ENCODE measurements around the gene POMC. TPM values are rescaled to one million over a fixed set of nuclear protein-coding genes. Genes with fewer than 3 reads are reported as not detected.
A peak's percentile ranks its signal among the peaks of the same experiment; 100 is the strongest.

POMC gene
- total and polyA plus RNA-seq, 4 experiments from 2014 or later = 3.1 to 5.5 (median 3.9) TPM

- H3K36me3 Mint-ChIP-seq = no peaks in the 10 kb centered on the region
- H3K36me3 ChIP-seq (ENCODE audit: insufficient read depth, low read length) = no peaks in the 10 kb centered on the region
- intact Hi-C loops (cut with micrococcal nuclease) = no loop called here
- no peak overlapping the region for H3K4me3 Mint-ChIP-seq
- H3K27me3 Mint-ChIP-seq = no peaks in the 10 kb centered on the region
- CTCF ChIA-PET (ENCODE audit: partially characterized antibody) = interaction anchor here (1.0 to 1.5 kb wide), 3 partner anchors 10 to 155 kb away, joined by 3 to 4 read pairs (median 4); no protein-coding TSS in a partner anchor
- no peak overlapping the region for H3K27ac Mint-ChIP-seq
- H3K4me1 ChIP-seq (ENCODE audit: insufficient read depth, low read length) = peaks cover 25% of the 10 kb centered on the region
- H3K27ac ChIP-seq (ENCODE audit: low read depth, low read length) = no peak overlapping the region
- POLR2A ChIA-PET (ENCODE audit: partially characterized antibody) = interaction anchor here (1.1 kb wide), 1 partner anchor 9 kb away, joined by 3 read pairs; no protein-coding TSS in a partner anchor
- H3K27me3 ChIP-seq (ENCODE audit: insufficient read depth, low read length) = no peaks in the 10 kb centered on the region
- H3K4me1 Mint-ChIP-seq = peaks cover 15 to 37% (median 27%) of the 10 kb centered on the region in 4 donors
- no peak overlapping the region for H3K4me3 ChIP-seq (ENCODE audit: low read length in 2 of 2)
- no peaks in the 10 kb centered on the region for H3K9me3 ChIP-seq (ENCODE audit: control insufficient read depth in 1 of 2, low read length in 2 of 2)
- no peaks in the 10 kb centered on the region for H3K9me3 Mint-ChIP-seq
- no peak for DNase-seq
Observed at GRCh38 chr2:25207078-25207545, 38.7 kb upstream of the POMC start.

GRCh38 chr2:25204190-25204838 is 35.9 kb upstream of the POMC start:
- Mint-ChIP-seq H3K27me3 (no peaks in the 10 kb centered on the region), H3K9me3 (no peaks in the 10 kb centered on the region), H3K27ac (no peak overlapping the region), H3K36me3 (no peaks in the 10 kb centered on the region), H3K4me1 (peaks cover 2 to 20% (median 11%) of the 10 kb centered on the region in 4 donors), H3K4me3 (no peak overlapping the region)
- Histone ChIP-seq H3K4me3 (ENCODE audit: low read length in 2 of 2) (no peak overlapping the region), H3K27ac (ENCODE audit: low read depth, low read length) (no peak overlapping the region), H3K9me3 (ENCODE audit: control insufficient read depth in 1 of 2, low read length in 2 of 2) (no peaks in the 10 kb centered on the region), H3K27me3 (ENCODE audit: insufficient read depth, low read length) (no peaks in the 10 kb centered on the region), H3K4me1 (ENCODE audit: insufficient read depth, low read length) (peaks cover 9% of the 10 kb centered on the region), H3K36me3 (ENCODE audit: insufficient read depth, low read length) (no peaks in the 10 kb centered on the region)
- CTCF ChIA-PET (ENCODE audit: partially characterized antibody) = no interaction called here
- intact Hi-C loops (cut with micrococcal nuclease) = no loop called here
- POLR2A ChIA-PET (ENCODE audit: partially characterized antibody) = no interaction called here
- no peak for DNase-seq

- DNase-seq = no peak
- Histone ChIP-seq H3K36me3 (ENCODE audit: insufficient read depth, low read length) (no peaks in the 10 kb centered on the region), H3K4me1 (ENCODE audit: insufficient read depth, low read length) (peaks cover 9% of the 10 kb centered on the region), H3K27me3 (ENCODE audit: insufficient read depth, low read length) (no peaks in the 10 kb centered on the region), H3K4me3 (ENCODE audit: low read length in 2 of 2) (no peak overlapping the region), H3K9me3 (ENCODE audit: control insufficient read depth in 1 of 2, low read length in 2 of 2) (no peaks in the 10 kb centered on the region), H3K27ac (ENCODE audit: low read depth, low read length) (no peak overlapping the region)
- POLR2A ChIA-PET (ENCODE audit: partially characterized antibody) = no interaction called here
- Mint-ChIP-seq H3K36me3 (no peaks in the 10 kb centered on the region), H3K27ac (no peak overlapping the region), H3K4me3 (peak overlapping the region in 2 of 8 donors; percentile 7 to 38), H3K27me3 (peaks cover 0 to 2% of the 10 kb centered on the region in 2 donors), H3K4me1 (peaks cover 2 to 16% (median 8%) of the 10 kb centered on the region in 4 donors), H3K9me3 (no peaks in the 10 kb centered on the region)
- intact Hi-C loops (cut with micrococcal nuclease) = no loop called here
- CTCF ChIA-PET (ENCODE audit: partially characterized antibody) = interaction anchor here (0.6 kb wide), 1 partner anchor 34 kb away, joined by 3 read pairs; no protein-coding TSS in a partner anchor
Observed at GRCh38 chr2:25202275-25202674, 33.9 kb upstream of the POMC start.

GRCh38 chr2:25201794-25202193 is 33.4 kb upstream of the POMC start:
- Mint-ChIP-seq H3K27ac (no peak overlapping the region), H3K36me3 (no peaks in the 10 kb centered on the region), H3K27me3 (peaks cover 0 to 2% of the 10 kb centered on the region in 2 donors), H3K9me3 (no peaks in the 10 kb centered on the region), H3K4me1 (peaks cover 2 to 16% (median 8%) of the 10 kb centered on the region in 4 donors), H3K4me3 (no peak overlapping the region)
- no peaks in the 10 kb centered on the region for H3K27me3 ChIP-seq (ENCODE audit: insufficient read depth, low read length)
- H3K36me3 ChIP-seq (ENCODE audit: insufficient read depth, low read length) = no peaks in the 10 kb centered on the region
- CTCF ChIA-PET (ENCODE audit: partially characterized antibody) = no interaction called here
- POLR2A ChIA-PET (ENCODE audit: partially characterized antibody) = no interaction called here
- H3K27ac ChIP-seq (ENCODE audit: low read depth, low read length) = no peak overlapping the region
- H3K9me3 ChIP-seq (ENCODE audit: control insufficient read depth in 1 of 2, low read length in 2 of 2) = no peaks in the 10 kb centered on the region
- peaks cover 9% of the 10 kb centered on the region for H3K4me1 ChIP-seq (ENCODE audit: insufficient read depth, low read length)
- H3K4me3 ChIP-seq (ENCODE audit: low read length in 2 of 2) = no peak overlapping the region
- intact Hi-C loops (cut with micrococcal nuclease) = no loop called here
- DNase-seq = no peak

GRCh38 chr2:25201265-25201664 is 32.9 kb upstream of the POMC start:
- no peak overlapping the region for H3K4me3 ChIP-seq (ENCODE audit: low read length in 2 of 2)
- H3K36me3 ChIP-seq (ENCODE audit: insufficient read depth, low read length) = no peaks in the 10 kb centered on the region
- H3K27me3 ChIP-seq (ENCODE audit: insufficient read depth, low read length) = no peaks in the 10 kb centered on the region
- CTCF ChIA-PET (ENCODE audit: partially characterized antibody) = no interaction called here
- H3K36me3 Mint-ChIP-seq = no peaks in the 10 kb centered on the region
- no peak overlapping the region for H3K4me3 Mint-ChIP-seq
- peaks cover 0 to 3% of the 10 kb centered on the region in 2 donors for H3K27me3 Mint-ChIP-seq
- peaks cover 9% of the 10 kb centered on the region for H3K4me1 ChIP-seq (ENCODE audit: insufficient read depth, low read length)
- intact Hi-C loops (cut with micrococcal nuclease) = no loop called here
- DNase-seq = no peak
- H3K9me3 ChIP-seq (ENCODE audit: control insufficient read depth in 1 of 2, low read length in 2 of 2) = no peaks in the 10 kb centered on the region
- peaks cover 2 to 19% (median 8%) of the 10 kb centered on the region in 4 donors for H3K4me1 Mint-ChIP-seq
- H3K9me3 Mint-ChIP-seq = no peaks in the 10 kb centered on the region
- peak overlapping the region in 1 of 7 donors; percentile 37 for H3K27ac Mint-ChIP-seq
- H3K27ac ChIP-seq (ENCODE audit: low read depth, low read length) = no peak overlapping the region
- POLR2A ChIA-PET (ENCODE audit: partially characterized antibody) = no interaction called here

GRCh38 chr2:25198576-25198975 is 30.2 kb upstream of the POMC start:
- Histone ChIP-seq H3K27me3 (ENCODE audit: insufficient read depth, low read length) (no peaks in the 10 kb centered on the region), H3K4me1 (ENCODE audit: insufficient read depth, low read length) (peaks cover 9% of the 10 kb centered on the region), H3K36me3 (ENCODE audit: insufficient read depth, low read length) (no peaks in the 10 kb centered on the region), H3K27ac (ENCODE audit: low read depth, low read length) (no peak overlapping the region), H3K9me3 (ENCODE audit: control insufficient read depth in 1 of 2, low read length in 2 of 2) (no peaks in the 10 kb centered on the region), H3K4me3 (ENCODE audit: low read length in 2 of 2) (no peak overlapping the region)
- intact Hi-C loops (cut with micrococcal nuclease) = no loop called here
- Mint-ChIP-seq H3K27ac (no peak overlapping the region), H3K4me3 (peak overlapping the region in 1 of 8 donors; percentile 18), H3K27me3 (peaks cover 0 to 3% of the 10 kb centered on the region in 2 donors), H3K4me1 (peaks cover 4 to 24% (median 8%) of the 10 kb centered on the region in 4 donors), H3K9me3 (no peaks in the 10 kb centered on the region), H3K36me3 (no peaks in the 10 kb centered on the region)
- POLR2A ChIA-PET (ENCODE audit: partially characterized antibody) = no interaction called here
- CTCF ChIA-PET (ENCODE audit: partially characterized antibody) = no interaction called here
- no peak for DNase-seq

- Mint-ChIP-seq H3K9me3 (no peaks in the 10 kb centered on the region), H3K27ac (no peak overlapping the region), H3K36me3 (no peaks in the 10 kb centered on the region), H3K27me3 (peaks cover 0 to 3% of the 10 kb centered on the region in 2 donors), H3K4me3 (no peak overlapping the region), H3K4me1 (peaks cover 4 to 24% (median 8%) of the 10 kb centered on the region in 4 donors)
- ChIA-PET POLR2A (ENCODE audit: partially characterized antibody) (no interaction called here), CTCF (ENCODE audit: partially characterized antibody) (interaction anchor here (2.0 to 4.1 kb wide), 2 partner anchors 15 to 31 kb away, joined by 6 to 34 read pairs; partner anchors contain the start of gene POMC)
- Histone ChIP-seq H3K4me1 (ENCODE audit: insufficient read depth, low read length) (peaks cover 9% of the 10 kb centered on the region), H3K4me3 (ENCODE audit: low read length in 2 of 2) (no peak overlapping the region), H3K36me3 (ENCODE audit: insufficient read depth, low read length) (no peaks in the 10 kb centered on the region), H3K27ac (ENCODE audit: low read depth, low read length) (no peak overlapping the region), H3K9me3 (ENCODE audit: control insufficient read depth in 1 of 2, low read length in 2 of 2) (no peaks in the 10 kb centered on the region), H3K27me3 (ENCODE audit: insufficient read depth, low read length) (no peaks in the 10 kb centered on the region)
- intact Hi-C loops (cut with micrococcal nuclease) = no loop called here
- no peak for DNase-seq
Observed at GRCh38 chr2:25198209-25198525, 29.8 kb upstream of the POMC start.
